AG09309 (cell line): Measurements from ENCODE around the gene CHRDL1.

Source experiments
- DNase-seq: peaks from one replicate; pipeline ENCODE4 v3.0.0-alpha.2; 2010; ENCODE audit warnings: low read depth
- H3K4me3 ChIP-seq: 2 replicates; pipeline ENCODE4 v1.5.1; 2011; ENCODE audit warnings: mild to moderate bottlenecking, low read depth, low read length, moderate library complexity; ENCODE audit not compliant: control insufficient read depth
- CTCF ChIP-seq: IDR thresholded peaks from 2 replicates; pipeline ENCODE4 v1.5.1; 2011; ENCODE audit warnings: mild to moderate bottlenecking, low read depth, low read length, inconsistent platforms; ENCODE audit not compliant: insufficient read depth, control insufficient read depth; ENCODE audit errors: missing control alignments

CHRDL1 gene

GRCh38 chrX:110805303-110805702, 9.7 kb upstream of the CHRDL1 start:
- no peak overlapping the region for H3K4me3 ChIP-seq
- no peak for TF ChIP-seq CTCF
- no peak for DNase-seq

- no peak overlapping the region for H3K4me3 ChIP-seq
- no peak for TF ChIP-seq CTCF
- DNase-seq = no peak
Observed at GRCh38 chrX:110804446-110804845, 8.8 kb upstream of the CHRDL1 start.

- no peak for DNase-seq
- no peak overlapping the region for H3K4me3 ChIP-seq
- TF ChIP-seq CTCF = no peak
Observed at GRCh38 chrX:110803506-110803905, 7.9 kb upstream of the CHRDL1 start.

GRCh38 chrX:110796407-110796697, 735 bp upstream of the CHRDL1 start:
- DNase-seq = no peak
- H3K4me3 ChIP-seq = peak overlapping the region; percentile 38; the same call in 1 of the 2 replicates
- TF ChIP-seq CTCF = no peak

GRCh38 chrX:110794601-110795000, 1.0 kb downstream of the CHRDL1 start:
- DNase-seq = no peak
- H3K4me3 ChIP-seq = no peak overlapping the region
- no peak for TF ChIP-seq CTCF

- no peak for TF ChIP-seq CTCF
- no peak for DNase-seq
- H3K4me3 ChIP-seq = no peak overlapping the region
Observed at GRCh38 chrX:110791071-110791470, 4.5 kb downstream of the CHRDL1 start.

GRCh38 chrX:110786486-110786885, 9.1 kb downstream of the CHRDL1 start:
- no peak for TF ChIP-seq CTCF
- H3K4me3 ChIP-seq = no peak overlapping the region
- DNase-seq = peak; percentile 5
